GM18505 (cell line): ENCODE results near the gene BCL7A.

Experiments used
- ATAC-seq: cut with Tn5 transposase; IDR thresholded peaks from one replicate; pipeline ENCODE4 v1.9.1; 2021; ENCODE audit not compliant: unreplicated experiment
- POLR2A ChIP-seq: IDR thresholded peaks from 4 replicates; pipeline ENCODE4 v1.6.1; 2011; ENCODE audit warnings: borderline replicate concordance; ENCODE audit not compliant: insufficient read depth, insufficient read length; ENCODE audit errors: extremely low read depth

The BCL7A gene

GRCh38 chr12:121989276-121990113 is 32.2 kb upstream of the BCL7A start:
- ATAC-seq = no peak
- TF ChIP-seq POLR2A = no peak

GRCh38 chr12:121990114-121990647 is 31.5 kb upstream of the BCL7A start:
- TF ChIP-seq POLR2A = no peak
- no peak for ATAC-seq

GRCh38 chr12:121990692-121991603 is 30.7 kb upstream of the BCL7A start:
- no peak for TF ChIP-seq POLR2A
- peak; percentile 54 for ATAC-seq

- TF ChIP-seq POLR2A = peak; percentile 15
Observed at GRCh38 chr12:121992059-121992879, 29.4 kb upstream of the BCL7A start.

GRCh38 chr12:121996050-121996944 is 25.4 kb upstream of the BCL7A start:
- ATAC-seq = no peak

More at GRCh38 chr12:121992059-121992879, 29.4 kb upstream of the BCL7A start:
- ATAC-seq = peak; percentile 68

GRCh38 chr12:121996945-121997612 is 24.6 kb upstream of the BCL7A start:
- TF ChIP-seq POLR2A = no peak
- no peak for ATAC-seq

More at GRCh38 chr12:121996050-121996944, 25.4 kb upstream of the BCL7A start:
- TF ChIP-seq POLR2A = no peak

GRCh38 chr12:122001466-122002209 is 20.0 kb upstream of the BCL7A start:
- TF ChIP-seq POLR2A = no peak
- no peak for ATAC-seq

- ATAC-seq = no peak
- no peak for TF ChIP-seq POLR2A
Observed at GRCh38 chr12:122003651-122004611, 17.8 kb upstream of the BCL7A start.

GRCh38 chr12:122004633-122005071 is 17.0 kb upstream of the BCL7A start:
- ATAC-seq = no peak
- TF ChIP-seq POLR2A = no peak

- no peak for TF ChIP-seq POLR2A
- ATAC-seq = no peak
Observed at GRCh38 chr12:122005252-122005776, 16.4 kb upstream of the BCL7A start.
